ENCODE measurements around the gene SPATA2. TPM values are rescaled to one million over a fixed set of nuclear protein-coding genes. Genes with fewer than 3 reads are reported as not detected.

Gene SPATA2
- total and polyA plus RNA-seq, 2 of the 13 experiments (the other 11 are each of a cell fraction or from before 2014, with no cell fraction given) = 3.2 to 8.7 TPM

- TF ChIP-seq, protein P1, sequence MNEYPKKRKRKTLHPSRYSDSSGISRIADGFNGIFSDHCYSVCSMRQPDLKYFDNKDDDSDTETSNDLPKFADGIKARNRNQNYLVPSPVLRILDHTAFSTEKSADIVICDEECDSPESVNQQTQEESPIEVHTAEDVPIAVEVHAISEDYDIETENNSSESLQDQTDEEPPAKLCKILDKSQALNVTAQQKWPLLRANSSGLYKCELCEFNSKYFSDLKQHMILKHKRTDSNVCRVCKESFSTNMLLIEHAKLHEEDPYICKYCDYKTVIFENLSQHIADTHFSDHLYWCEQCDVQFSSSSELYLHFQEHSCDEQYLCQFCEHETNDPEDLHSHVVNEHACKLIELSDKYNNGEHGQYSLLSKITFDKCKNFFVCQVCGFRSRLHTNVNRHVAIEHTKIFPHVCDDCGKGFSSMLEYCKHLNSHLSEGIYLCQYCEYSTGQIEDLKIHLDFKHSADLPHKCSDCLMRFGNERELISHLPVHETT (CRISPR knock-in tag; conservative IDR thresholded peaks at IDR 0.05) = no peak
- TF ChIP-seq ZFP36L1 (CRISPR knock-in tag; IDR thresholded peaks at IDR 0.05) (no peak), SAFB2 (CRISPR knock-in tag; IDR thresholded peaks at IDR 0.05; ENCODE audit: borderline replicate concordance, low read depth) (no peak), SOX6 (IDR thresholded peaks at IDR 0.05) (no peak), SOX6 (CRISPR knock-in tag; IDR thresholded peaks at IDR 0.05) (peak; percentile 86)
Measured at GRCh38 chr20:49945701-49946477, 30.6 kb upstream of the SPATA2 start (continued).

DNA sequence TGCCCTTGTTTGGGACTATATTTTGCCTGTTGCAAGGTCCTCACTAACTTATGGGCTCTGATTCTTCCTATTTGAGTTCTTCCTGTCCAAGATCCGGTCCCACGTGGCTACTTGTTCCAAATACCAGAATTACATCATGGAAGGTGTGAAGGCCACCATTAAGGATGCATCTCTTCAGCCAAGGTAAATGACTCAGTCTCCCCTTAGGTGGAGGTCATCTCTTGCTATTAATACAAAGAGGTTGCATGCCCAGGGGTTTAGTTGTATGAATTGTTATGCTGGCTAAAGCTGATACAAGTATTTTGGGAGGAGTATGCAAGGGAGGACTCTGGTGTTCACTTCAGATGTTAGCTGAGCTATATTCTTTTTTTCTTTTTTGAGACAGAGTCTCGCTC is 30.0 kb upstream of the SPATA2 start:
- ATAC-seq (no peak; the same call in 2 of the 3 replicates), DNase-seq (ENCODE audit: low spot score) (no peak), FAIRE-seq (no peak)
- Histone ChIP-seq H4K20me1 (ENCODE audit: insufficient read depth, low read length) (peaks cover 18% of the 10 kb centered on the region), H2AFZ (ENCODE audit: low read length) (no peak overlapping the region), H3K27me3 (ENCODE audit: control insufficient read depth in 1 of 2, insufficient read depth in 2 of 2, low read length in 2 of 2) (no peaks in the 10 kb centered on the region), H3K9ac (ENCODE audit: insufficient read depth, low read depth, low read length) (no peak overlapping the region), H3K27ac (ENCODE audit: extremely low read length, insufficient read depth, low read length) (peak overlapping the region; percentile 66), H3K4me2 (ENCODE audit: low read depth, low read length) (no peak overlapping the region), H3K9me3 (ENCODE audit: low read length) (no peaks in the 10 kb centered on the region), H3K4me3 (replicated peaks in 1 of 3; ENCODE audit: insufficient read depth in 1 of 3, low read depth in 2 of 3, low read length in 3 of 3) (no peak overlapping the region), H3K79me2 (ENCODE audit: insufficient read depth, low read length) (peaks cover 48% of the 10 kb centered on the region), H3K36me3 (replicated peaks in 1 of 2; ENCODE audit: control insufficient read depth in 1 of 2, insufficient read depth in 2 of 2, low read length in 2 of 2) (peaks cover 36 to 82% of the 10 kb centered on the region in 2 experiments), H3K4me1 (ENCODE audit: insufficient read depth, low read length) (peaks cover 83% of the 10 kb centered on the region)
- in situ Hi-C loops (cut with HindIII; ENCODE audit: extremely low pct_ligation_motif_present, low pct_unique_long_range_greater_than_20kb) (no loop called here), intact Hi-C loops (cut with micrococcal nuclease; ENCODE audit: unreplicated experiment) (no loop called here)
- BruUV-seq (replicated peaks) = no TSS peak
- WGBS (ENCODE audit: low lambda C conversion rate) = 89% methylated on average over 3 of the region's 3 CpGs
- CTCF ChIA-PET (ENCODE audit: low intra/inter-chr PET ratio, low total read pairs) = no interaction called here
- POLR2A ChIA-PET = interaction anchor here (0.7 to 3.2 kb wide), 7 partner anchors 9 to 662 kb away, joined by 3 to 24 read pairs (median 4); partner anchors contain the start of genes RNF114 and SPATA2
- no peak for TF ChIP-seq ZSCAN22 (CRISPR knock-in tag; IDR thresholded peaks at IDR 0.05)
- no peak for TF ChIP-seq ZNF577 (CRISPR knock-in tag; IDR thresholded peaks at IDR 0.05; ENCODE audit: borderline replicate concordance, low read depth)
- TF ChIP-seq NCOA2 (CRISPR knock-in tag; IDR thresholded peaks at IDR 0.05) = no peak; the same call in 1 of the 2 replicates
- TF ChIP-seq, protein P2, sequence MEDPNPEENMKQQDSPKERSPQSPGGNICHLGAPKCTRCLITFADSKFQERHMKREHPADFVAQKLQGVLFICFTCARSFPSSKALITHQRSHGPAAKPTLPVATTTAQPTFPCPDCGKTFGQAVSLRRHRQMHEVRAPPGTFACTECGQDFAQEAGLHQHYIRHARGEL (CRISPR knock-in tag; IDR thresholded peaks at IDR 0.05) = no peak
- no peak for TF ChIP-seq HNF4A (CRISPR knock-in tag; IDR thresholded peaks at IDR 0.05)
- TF ChIP-seq SIN3B (IDR thresholded peaks at IDR 0.05; ENCODE audit: low read length) = no peak
- no peak for TF ChIP-seq TCF7 (IDR thresholded peaks at IDR 0.05; ENCODE audit: low read depth)
- TF ChIP-seq ESRRA (CRISPR knock-in tag; IDR thresholded peaks at IDR 0.05; ENCODE audit: low read depth) = no peak
- no peak for TF ChIP-seq TAF15 (IDR thresholded peaks at IDR 0.05; ENCODE audit: low read depth, low read length, poor library complexity, severe bottlenecking)
- 0 out of 2 replicates have a peak, but pooled peaks have one; percentile 4 for TF ChIP-seq CBX5 (CRISPR knock-in tag; IDR thresholded peaks at IDR 0.05; ENCODE audit: borderline replicate concordance)
- TF ChIP-seq SRY (CRISPR knock-in tag; IDR thresholded peaks at IDR 0.05) = no peak
- 0 out of 2 replicates have a peak, but pooled peaks have one; percentile 13 for TF ChIP-seq ZNF770 (CRISPR knock-in tag; IDR thresholded peaks at IDR 0.05)

All from HepG2 (cell line).